ENCODE data around the gene KAZN.

GRCh38 chr1:14565090-14565489, 33.4 kb upstream of the KAZN start:
- TF ChIP-seq CTCF (IDR thresholded peaks at IDR 0.05; ENCODE audit: insufficient read depth, low read depth, low read length) (no peak), EZH2 (IDR thresholded peaks at IDR 0.05; ENCODE audit: insufficient read depth, low read length) (no peak)
